K562 (cell line): ENCODE measurements around the gene LRRC27.

Experiments
- EZH2 ChIP-seq: IDR thresholded peaks from 2 replicates; pipeline ENCODE4 v1.6.1; 2012; ENCODE audit warnings: low read depth, mild to moderate bottlenecking, inconsistent platforms, low read length, borderline replicate concordance
- PCBP1 ChIP-seq: fragments of 200-400 bp; formaldehyde crosslinking; IDR thresholded peaks from 2 replicates; pipeline ENCODE4 v1.6.1; 2018; ENCODE audit warnings: mild to moderate bottlenecking, low read depth, low read length; ENCODE audit not compliant: poor library complexity, severe bottlenecking
- POLR2A ChIP-seq: fragments of 450-650 bp; conservative IDR thresholded peaks from 2 replicates; pipeline ENCODE4 v1.6.1; 2016
- POLR2H ChIP-seq: IDR thresholded peaks from 2 replicates; pipeline ENCODE4 v1.6.1; 2016; ENCODE audit warnings: missing genetic modification characterization, low read depth, mild to moderate bottlenecking, control low read depth, missing compliant biosample characterization, moderate library complexity
- ZBTB7A ChIP-seq: IDR thresholded peaks from 2 replicates; pipeline ENCODE4 v1.6.1; 2011; ENCODE audit warnings: low read depth, mild to moderate bottlenecking, low read length, moderate library complexity, borderline replicate concordance; ENCODE audit not compliant: control insufficient read depth
- TF ChIP-seq, protein P1 (sequence below): sonication (generic); formaldehyde crosslinking; IDR thresholded peaks from 2 replicates; pipeline ENCODE4 v1.8.1; 2022; ENCODE audit warnings: missing genetic modification reagents
- TF ChIP-seq, protein P2 (sequence below), 3 experiments: IDR thresholded peaks in 2 of 3; conservative IDR thresholded peaks in 1 of 3; 2 replicates each; pipeline ENCODE4 v1.5.1; 2011 to 2012; ENCODE audit warnings: low read length in 3 of 3, mild to moderate bottlenecking in 3 of 3, control low read depth in 2 of 3, improper control_type of control experiment in 1 of 3, inconsistent platforms in 1 of 3, low read depth in 1 of 3, mixed read lengths in 1 of 3, moderate library complexity in 1 of 3; ENCODE audit not compliant: insufficient read depth in 2 of 3
- TF ChIP-seq, protein P3 (sequence below): fragments of 450-650 bp; formaldehyde crosslinking; IDR thresholded peaks from 2 replicates; pipeline ENCODE4 v1.4.0; 2022; ENCODE audit warnings: missing genetic modification characterization

DNA sequence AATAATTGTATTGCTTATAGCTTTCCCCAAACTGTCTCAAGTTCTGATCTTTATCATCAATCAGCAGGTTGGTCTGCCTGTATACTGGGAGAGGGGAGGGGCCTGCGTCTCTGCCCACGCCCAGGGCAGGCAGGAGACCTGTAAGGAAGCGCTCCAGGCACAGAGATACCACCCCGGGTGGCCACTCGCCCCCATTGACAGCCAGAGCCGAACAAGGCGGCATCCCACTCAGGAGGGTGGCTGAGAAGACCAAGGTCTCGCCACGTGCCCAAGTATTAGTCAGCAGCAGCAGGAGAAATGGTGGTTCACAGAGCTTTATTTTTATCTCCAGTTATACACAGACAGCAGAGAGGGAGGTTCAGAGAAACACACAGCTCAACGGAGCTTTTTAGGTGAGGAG, 31.4 kb upstream of the LRRC27 start:
- TF ChIP-seq, protein P1, sequence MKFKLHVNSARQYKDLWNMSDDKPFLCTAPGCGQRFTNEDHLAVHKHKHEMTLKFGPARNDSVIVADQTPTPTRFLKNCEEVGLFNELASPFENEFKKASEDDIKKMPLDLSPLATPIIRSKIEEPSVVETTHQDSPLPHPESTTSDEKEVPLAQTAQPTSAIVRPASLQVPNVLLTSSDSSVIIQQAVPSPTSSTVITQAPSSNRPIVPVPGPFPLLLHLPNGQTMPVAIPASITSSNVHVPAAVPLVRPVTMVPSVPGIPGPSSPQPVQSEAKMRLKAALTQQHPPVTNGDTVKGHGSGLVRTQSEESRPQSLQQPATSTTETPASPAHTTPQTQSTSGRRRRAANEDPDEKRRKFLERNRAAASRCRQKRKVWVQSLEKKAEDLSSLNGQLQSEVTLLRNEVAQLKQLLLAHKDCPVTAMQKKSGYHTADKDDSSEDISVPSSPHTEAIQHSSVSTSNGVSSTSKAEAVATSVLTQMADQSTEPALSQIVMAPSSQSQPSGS (CRISPR knock-in tag), result no peak
- no peak for TF ChIP-seq POLR2H (tag)
- no peak for TF ChIP-seq EZH2
- no peak for TF ChIP-seq PCBP1
- no peak for TF ChIP-seq POLR2A
- no peak for TF ChIP-seq ZBTB7A
- TF ChIP-seq, protein P2, sequence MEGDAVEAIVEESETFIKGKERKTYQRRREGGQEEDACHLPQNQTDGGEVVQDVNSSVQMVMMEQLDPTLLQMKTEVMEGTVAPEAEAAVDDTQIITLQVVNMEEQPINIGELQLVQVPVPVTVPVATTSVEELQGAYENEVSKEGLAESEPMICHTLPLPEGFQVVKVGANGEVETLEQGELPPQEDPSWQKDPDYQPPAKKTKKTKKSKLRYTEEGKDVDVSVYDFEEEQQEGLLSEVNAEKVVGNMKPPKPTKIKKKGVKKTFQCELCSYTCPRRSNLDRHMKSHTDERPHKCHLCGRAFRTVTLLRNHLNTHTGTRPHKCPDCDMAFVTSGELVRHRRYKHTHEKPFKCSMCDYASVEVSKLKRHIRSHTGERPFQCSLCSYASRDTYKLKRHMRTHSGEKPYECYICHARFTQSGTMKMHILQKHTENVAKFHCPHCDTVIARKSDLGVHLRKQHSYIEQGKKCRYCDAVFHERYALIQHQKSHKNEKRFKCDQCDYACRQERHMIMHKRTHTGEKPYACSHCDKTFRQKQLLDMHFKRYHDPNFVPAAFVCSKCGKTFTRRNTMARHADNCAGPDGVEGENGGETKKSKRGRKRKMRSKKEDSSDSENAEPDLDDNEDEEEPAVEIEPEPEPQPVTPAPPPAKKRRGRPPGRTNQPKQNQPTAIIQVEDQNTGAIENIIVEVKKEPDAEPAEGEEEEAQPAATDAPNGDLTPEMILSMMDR (IDR thresholded peaks at IDR 0.05 in 2 of 3, conservative IDR thresholded peaks at IDR 0.05 in 1 of 3; ENCODE audit: insufficient read depth in 2 of 3, low read depth in 1 of 3, low read length in 3 of 3), result no peak
- TF ChIP-seq, protein P3, sequence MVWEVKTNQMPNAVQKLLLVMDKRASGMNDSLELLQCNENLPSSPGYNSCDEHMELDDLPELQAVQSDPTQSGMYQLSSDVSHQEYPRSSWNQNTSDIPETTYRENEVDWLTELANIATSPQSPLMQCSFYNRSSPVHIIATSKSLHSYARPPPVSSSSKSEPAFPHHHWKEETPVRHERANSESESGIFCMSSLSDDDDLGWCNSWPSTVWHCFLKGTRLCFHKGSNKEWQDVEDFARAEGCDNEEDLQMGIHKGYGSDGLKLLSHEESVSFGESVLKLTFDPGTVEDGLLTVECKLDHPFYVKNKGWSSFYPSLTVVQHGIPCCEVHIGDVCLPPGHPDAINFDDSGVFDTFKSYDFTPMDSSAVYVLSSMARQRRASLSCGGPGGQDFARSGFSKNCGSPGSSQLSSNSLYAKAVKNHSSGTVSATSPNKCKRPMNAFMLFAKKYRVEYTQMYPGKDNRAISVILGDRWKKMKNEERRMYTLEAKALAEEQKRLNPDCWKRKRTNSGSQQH (CRISPR knock-in tag), result no peak
